HuH-7.5 (cell line): ENCODE results near the gene DLGAP1.

Experiments
- DNase-seq: peaks from one replicate; pipeline ENCODE4 v3.0.0; 2011; ENCODE audit warnings: low spot score

Gene DLGAP1

GRCh38 chr18:3993941-3994687 lies 461.0 kb downstream of the DLGAP1 start:
- DNase-seq: no peak

GRCh38 chr18:3985664-3986063 lies 469.4 kb downstream of the DLGAP1 start:
- DNase-seq: no peak

GRCh38 chr18:3985020-3985419 lies 470.1 kb downstream of the DLGAP1 start:
- no peak for DNase-seq

GRCh38 chr18:3984163-3984757 lies 470.8 kb downstream of the DLGAP1 start:
- DNase-seq: no peak

GRCh38 chr18:3983351-3983969 lies 471.6 kb downstream of the DLGAP1 start:
- DNase-seq: no peak

GRCh38 chr18:3982541-3982940 lies 472.6 kb downstream of the DLGAP1 start:
- no peak for DNase-seq

- DNase-seq: no peak
These were observed 476.1 kb downstream of the DLGAP1 start for GRCh38 chr18:3979024-3979423.

- no peak for DNase-seq
These were observed 481.8 kb downstream of the DLGAP1 start for GRCh38 chr18:3973191-3973850.

- no peak for DNase-seq
These were observed 482.7 kb downstream of the DLGAP1 start for GRCh38 chr18:3972291-3972930.

- no peak for DNase-seq
These were observed 484.2 kb downstream of the DLGAP1 start for GRCh38 chr18:3970929-3971328.

- no peak for DNase-seq
These were observed 487.5 kb downstream of the DLGAP1 start for GRCh38 chr18:3967359-3968180.

- no peak for DNase-seq
These were observed 488.3 kb downstream of the DLGAP1 start for GRCh38 chr18:3966642-3967358.

GRCh38 chr18:3966246-3966641 lies 488.9 kb downstream of the DLGAP1 start:
- no peak for DNase-seq

GRCh38 chr18:3960977-3961376 lies 494.1 kb downstream of the DLGAP1 start:
- no peak for DNase-seq

GRCh38 chr18:3960142-3960541 lies 495.0 kb downstream of the DLGAP1 start:
- no peak for DNase-seq

GRCh38 chr18:3952031-3952430 lies 503.1 kb downstream of the DLGAP1 start:
- no peak for DNase-seq

GRCh38 chr18:3950668-3951404 lies 504.3 kb downstream of the DLGAP1 start:
- DNase-seq: no peak

GRCh38 chr18:3948958-3949357 lies 506.1 kb downstream of the DLGAP1 start:
- no peak for DNase-seq

- DNase-seq: no peak
These were observed 507.7 kb downstream of the DLGAP1 start for GRCh38 chr18:3947383-3947782.

- no peak for DNase-seq
These were observed 519.8 kb downstream of the DLGAP1 start for GRCh38 chr18:3935305-3935704.
